ENCODE results near the gene SAPCD2. TPM values are rescaled to one million over a fixed set of nuclear protein-coding genes. Genes with fewer than 3 reads are reported as not detected.
A peak's percentile ranks its signal among the peaks of the same experiment; 100 is the strongest.

SAPCD2 gene
- total and polyA plus RNA-seq, 2 experiments from 2014 or later = 4.7 to 42.1 TPM

DNA sequence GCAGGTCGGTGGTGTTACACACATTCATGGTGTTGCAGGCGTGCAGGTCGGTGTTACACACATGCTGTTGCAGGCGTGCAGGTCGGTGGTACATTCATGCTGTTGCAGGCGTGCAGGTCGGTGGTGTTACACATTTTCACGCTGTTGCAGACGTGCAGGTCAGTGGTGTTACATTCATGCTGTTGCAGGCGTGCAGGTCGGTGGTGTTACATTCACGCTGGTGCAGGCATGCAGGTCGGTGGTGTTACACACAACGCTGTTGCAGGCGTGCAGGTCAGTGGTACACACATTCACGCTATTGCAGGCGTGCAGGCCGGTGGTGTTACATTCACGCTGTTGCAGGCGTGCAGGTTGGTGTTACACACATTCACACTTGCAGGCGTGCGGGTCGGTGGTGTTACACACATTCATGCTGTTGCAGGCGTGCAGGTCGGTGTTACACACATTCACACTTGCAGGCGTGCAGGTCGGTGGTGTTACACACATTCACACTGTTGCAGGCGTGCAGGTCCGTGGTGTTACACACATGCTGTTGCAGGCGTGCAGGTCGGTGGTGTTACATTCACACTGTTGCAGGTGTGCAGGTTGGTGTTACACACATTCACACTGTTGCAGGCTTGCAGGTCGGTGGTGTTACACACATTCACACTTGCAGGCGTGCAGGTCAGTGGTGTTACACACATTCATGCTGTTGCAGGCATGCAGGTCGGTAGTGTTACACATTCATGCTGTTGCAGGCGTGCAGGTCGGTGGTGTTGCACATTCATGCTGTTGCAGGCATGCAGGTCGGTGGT, 33.0 kb upstream of the SAPCD2 start:
- H3K9me3 ChIP-seq (ENCODE audit: low read depth) = no peaks in the 10 kb centered on the region
- H3K36me3 ChIP-seq = peaks cover 31% of the 10 kb centered on the region
- H3K27me3 ChIP-seq = no peaks in the 10 kb centered on the region
- DNase-seq (ENCODE audit: low read depth in 1 of 2, low spot score in 1 of 2) = no peak
- H3K4me1 ChIP-seq (ENCODE audit: low read depth) = no peaks in the 10 kb centered on the region
- TF ChIP-seq, protein P1, sequence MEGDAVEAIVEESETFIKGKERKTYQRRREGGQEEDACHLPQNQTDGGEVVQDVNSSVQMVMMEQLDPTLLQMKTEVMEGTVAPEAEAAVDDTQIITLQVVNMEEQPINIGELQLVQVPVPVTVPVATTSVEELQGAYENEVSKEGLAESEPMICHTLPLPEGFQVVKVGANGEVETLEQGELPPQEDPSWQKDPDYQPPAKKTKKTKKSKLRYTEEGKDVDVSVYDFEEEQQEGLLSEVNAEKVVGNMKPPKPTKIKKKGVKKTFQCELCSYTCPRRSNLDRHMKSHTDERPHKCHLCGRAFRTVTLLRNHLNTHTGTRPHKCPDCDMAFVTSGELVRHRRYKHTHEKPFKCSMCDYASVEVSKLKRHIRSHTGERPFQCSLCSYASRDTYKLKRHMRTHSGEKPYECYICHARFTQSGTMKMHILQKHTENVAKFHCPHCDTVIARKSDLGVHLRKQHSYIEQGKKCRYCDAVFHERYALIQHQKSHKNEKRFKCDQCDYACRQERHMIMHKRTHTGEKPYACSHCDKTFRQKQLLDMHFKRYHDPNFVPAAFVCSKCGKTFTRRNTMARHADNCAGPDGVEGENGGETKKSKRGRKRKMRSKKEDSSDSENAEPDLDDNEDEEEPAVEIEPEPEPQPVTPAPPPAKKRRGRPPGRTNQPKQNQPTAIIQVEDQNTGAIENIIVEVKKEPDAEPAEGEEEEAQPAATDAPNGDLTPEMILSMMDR (IDR thresholded peaks at IDR 0.05; ENCODE audit: low read depth, low read length) = no peak
- no peak overlapping the region for H3K4me3 ChIP-seq
- H3K27ac ChIP-seq = no peak overlapping the region

DNA sequence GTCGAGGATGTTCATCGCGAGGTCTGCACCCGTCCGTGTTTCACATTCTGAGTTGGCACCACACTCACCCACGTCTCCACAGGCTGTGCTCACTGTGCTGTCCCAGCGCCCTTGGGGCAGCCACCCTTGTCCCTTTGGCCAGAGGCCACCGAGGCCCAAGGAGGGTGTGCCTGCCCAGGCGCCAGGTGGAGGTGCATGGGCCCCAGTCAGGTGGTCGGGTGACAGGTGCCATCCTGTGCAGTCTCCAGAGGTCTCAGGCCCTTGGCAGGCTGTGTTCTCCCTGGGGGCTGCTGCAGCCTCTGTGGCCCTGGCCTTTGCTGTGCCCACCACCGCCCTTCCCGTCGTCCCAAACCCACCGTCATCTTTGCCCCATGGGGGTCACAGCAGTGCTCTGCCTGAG, 28.9 kb upstream of the SAPCD2 start:
- Histone ChIP-seq H3K4me1 (ENCODE audit: low read depth) (no peaks in the 10 kb centered on the region), H3K36me3 (peaks cover 20% of the 10 kb centered on the region), H3K27me3 (no peaks in the 10 kb centered on the region), H3K9me3 (ENCODE audit: low read depth) (no peaks in the 10 kb centered on the region), H3K4me3 (no peak overlapping the region), H3K27ac (no peak overlapping the region)
- TF ChIP-seq, protein P1 (IDR thresholded peaks at IDR 0.05; ENCODE audit: low read depth, low read length) = no peak
- no peak for DNase-seq (ENCODE audit: low read depth in 1 of 2, low spot score in 1 of 2)

DNA sequence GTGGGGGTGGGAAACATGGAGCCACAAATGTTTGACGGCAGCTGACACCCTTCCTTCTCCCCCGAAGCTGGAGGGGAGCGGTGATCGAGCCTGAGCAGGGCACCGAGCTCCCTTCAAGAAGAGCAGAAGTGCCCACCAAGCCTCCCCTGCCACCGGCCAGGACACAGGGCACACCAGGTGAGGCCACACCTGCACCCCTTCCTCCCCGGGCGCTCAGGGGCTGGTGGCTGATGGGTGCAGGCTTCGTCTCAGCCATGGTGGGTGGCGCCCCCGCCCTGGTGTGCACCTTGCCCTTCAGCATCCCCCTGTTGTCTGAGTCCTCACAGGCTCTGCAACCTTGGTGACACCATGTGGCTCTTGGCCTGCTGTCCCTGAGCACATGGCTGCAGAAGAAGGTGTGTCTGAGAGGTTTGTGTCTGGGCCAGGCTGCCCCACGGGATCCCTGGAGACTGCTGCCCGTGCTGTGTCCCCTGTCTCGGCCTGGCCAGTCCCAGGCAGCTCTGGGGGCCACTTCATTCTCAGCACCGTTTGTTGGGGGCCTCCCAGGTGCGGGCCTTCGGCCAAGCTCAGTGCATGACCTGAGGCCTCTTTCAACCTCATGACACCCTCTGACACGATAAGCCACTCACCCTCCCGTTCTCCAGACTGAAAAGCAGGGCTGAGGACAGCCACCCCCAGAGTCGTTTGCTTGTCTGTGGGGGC, 27.6 kb upstream of the SAPCD2 start:
- H3K36me3 ChIP-seq = peaks cover 15% of the 10 kb centered on the region
- no peak for DNase-seq (ENCODE audit: low read depth in 1 of 2, low spot score in 1 of 2)

DNA sequence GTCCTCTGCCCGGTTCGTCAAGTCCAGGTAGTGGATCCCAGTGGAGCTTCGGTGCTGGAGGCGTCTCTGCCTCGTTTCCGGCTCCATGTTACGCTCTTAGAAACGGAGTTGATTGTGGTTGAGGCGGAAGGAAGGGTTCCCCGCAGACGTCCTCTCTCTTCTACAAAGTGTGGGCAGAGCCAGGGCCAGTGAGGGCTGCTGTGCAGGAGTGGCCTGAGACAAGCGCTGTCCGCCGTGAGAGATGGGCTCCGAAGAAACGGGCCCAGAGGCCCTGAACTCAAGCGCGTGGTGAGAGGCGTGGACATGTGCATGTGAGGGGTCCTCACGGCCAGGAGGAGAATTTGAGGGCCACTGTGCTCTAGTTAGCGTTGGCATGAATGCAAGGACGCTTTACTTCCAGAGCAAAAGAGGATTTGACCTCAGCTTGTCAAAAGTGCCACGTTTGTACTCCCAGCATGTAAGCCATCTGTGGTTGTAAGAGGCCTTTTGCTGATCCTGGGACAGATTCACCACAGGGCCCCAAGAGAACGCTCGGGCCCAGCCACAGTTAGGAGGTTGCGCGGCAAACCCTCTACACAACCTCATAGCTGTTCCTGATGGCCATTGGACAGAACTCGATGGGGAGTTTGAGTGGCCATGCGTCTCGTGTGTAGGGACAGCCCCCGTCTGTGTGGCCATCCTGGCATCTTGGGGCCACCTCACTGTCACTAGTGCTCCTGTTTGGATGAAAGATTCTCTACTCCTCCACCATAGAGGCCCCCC, 26.6 kb upstream of the SAPCD2 start:
- Histone ChIP-seq H3K4me3 (no peak overlapping the region), H3K36me3 (peaks cover 15% of the 10 kb centered on the region), H3K27me3 (no peaks in the 10 kb centered on the region), H3K27ac (no peak overlapping the region), H3K4me1 (ENCODE audit: low read depth) (no peaks in the 10 kb centered on the region), H3K9me3 (ENCODE audit: low read depth) (no peaks in the 10 kb centered on the region)
- TF ChIP-seq, protein P1 (IDR thresholded peaks at IDR 0.05; ENCODE audit: low read depth, low read length) = no peak
- no peak for DNase-seq (ENCODE audit: low read depth in 1 of 2, low spot score in 1 of 2)

More for the DNA sequence above, 27.6 kb upstream of the SAPCD2 start:
- no peaks in the 10 kb centered on the region for H3K27me3 ChIP-seq
- TF ChIP-seq, protein P1 (IDR thresholded peaks at IDR 0.05; ENCODE audit: low read depth, low read length) = no peak
- no peak overlapping the region for H3K4me3 ChIP-seq
- H3K4me1 ChIP-seq (ENCODE audit: low read depth) = no peaks in the 10 kb centered on the region
- no peaks in the 10 kb centered on the region for H3K9me3 ChIP-seq (ENCODE audit: low read depth)
- no peak overlapping the region for H3K27ac ChIP-seq

DNA sequence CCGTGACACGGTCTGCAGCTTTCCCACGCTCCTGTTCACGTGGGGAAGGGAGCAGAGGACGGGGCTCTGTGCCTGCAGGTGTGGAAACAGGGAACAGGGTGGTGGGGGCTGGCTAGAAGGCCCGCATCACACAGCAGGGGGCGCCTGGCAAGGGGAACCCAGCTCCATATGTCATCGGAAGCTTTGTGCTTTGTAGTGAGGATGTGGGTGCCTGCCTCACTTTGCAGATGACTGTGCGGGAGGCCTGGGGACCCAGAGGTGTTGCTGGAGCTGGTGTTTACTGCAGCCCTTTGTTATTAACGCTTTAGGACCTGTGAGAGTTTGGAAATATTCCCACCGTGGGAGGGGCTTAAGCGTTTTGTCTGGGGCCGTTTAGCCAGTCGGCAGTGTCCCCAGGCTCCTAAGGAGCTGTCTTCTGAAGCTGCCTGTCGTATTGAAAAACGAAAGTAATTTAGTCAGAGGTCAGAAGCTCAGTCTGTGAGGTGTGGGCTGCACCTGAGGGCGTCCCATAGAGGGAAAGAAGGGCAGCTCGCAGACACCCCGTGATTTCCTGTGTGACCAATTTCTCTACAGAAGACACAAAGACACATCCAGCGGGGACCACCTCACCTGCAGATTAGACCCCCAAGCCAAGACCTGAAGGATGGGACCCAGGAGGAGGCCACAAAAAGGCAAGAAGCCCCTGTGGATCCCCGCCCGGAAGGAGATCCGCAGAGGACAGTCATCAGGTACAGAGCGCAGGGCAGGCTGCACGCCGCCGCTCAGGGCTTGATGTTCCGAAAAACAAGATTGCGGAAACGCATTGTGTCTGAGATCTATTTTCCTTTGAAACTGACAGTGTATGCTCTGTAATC, 25.5 kb upstream of the SAPCD2 start:
- H3K9me3 ChIP-seq (ENCODE audit: low read depth) = no peaks in the 10 kb centered on the region
- no peaks in the 10 kb centered on the region for H3K27me3 ChIP-seq
- DNase-seq (ENCODE audit: low read depth in 1 of 2, low spot score in 1 of 2) = no peak
- TF ChIP-seq, protein P1 (IDR thresholded peaks at IDR 0.05; ENCODE audit: low read depth, low read length) = peak; percentile 11
- peaks cover 12% of the 10 kb centered on the region for H3K36me3 ChIP-seq
- H3K4me1 ChIP-seq (ENCODE audit: low read depth) = no peaks in the 10 kb centered on the region
- H3K4me3 ChIP-seq = no peak overlapping the region
- no peak overlapping the region for H3K27ac ChIP-seq

Data from cardiac muscle cell (in vitro differentiated cells and primary cell).